ENCODE measurements around the gene TAF4B.

The TAF4B gene

DNA sequence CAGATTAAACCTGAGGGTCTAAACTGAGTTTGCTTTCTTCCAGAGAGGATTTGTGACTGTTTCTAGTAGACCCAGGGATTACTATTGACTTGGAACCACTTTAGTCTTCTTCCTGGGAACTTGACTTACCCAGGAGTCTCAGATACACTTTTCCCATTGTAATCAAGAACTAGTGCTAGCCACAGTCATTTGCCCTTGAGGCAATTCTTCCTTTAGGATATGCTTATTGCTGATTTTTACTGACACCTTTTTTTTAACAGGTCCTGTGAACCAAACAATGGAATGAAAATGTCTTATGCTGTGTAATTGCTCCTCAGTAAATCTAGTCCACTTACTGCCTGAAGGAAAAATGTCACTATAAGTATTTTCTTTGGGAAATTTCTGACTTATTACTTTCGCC, 78.3 kb downstream of the TAF4B start:
- in situ Hi-C loops (cut with MboI; ENCODE audit: low sequenced_read_pairs), result no loop called here

GRCh38 chr18:26307161-26307773, 81.0 kb downstream of the TAF4B start:
- in situ Hi-C loops (cut with MboI; ENCODE audit: low sequenced_read_pairs), result no loop called here

- in situ Hi-C loops (cut with MboI; ENCODE audit: low sequenced_read_pairs), result no loop called here
Observed at GRCh38 chr18:26309281-26309680, 83.0 kb downstream of the TAF4B start.

DNA sequence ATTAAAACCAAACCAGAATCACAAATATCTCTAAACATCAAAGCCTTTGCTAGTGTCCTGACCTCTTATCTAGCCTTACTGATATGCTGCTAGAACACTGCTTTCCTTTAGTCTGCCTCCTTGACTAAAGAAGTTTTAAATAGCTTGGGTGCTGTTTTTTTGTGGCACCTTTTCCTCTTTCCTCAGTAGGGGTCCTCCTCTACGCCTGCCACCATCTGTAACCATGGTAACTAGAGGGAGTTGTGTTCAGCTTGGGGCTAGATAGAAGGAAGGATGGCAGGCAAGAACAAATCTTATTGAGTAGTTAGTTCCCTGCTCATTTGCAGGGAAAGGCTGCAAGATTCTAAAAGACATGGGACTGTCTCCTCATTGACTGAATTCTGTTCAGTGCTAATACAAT, 86.0 kb downstream of the TAF4B start:
- in situ Hi-C loops (cut with MboI; ENCODE audit: low sequenced_read_pairs), result no loop called here

DNA sequence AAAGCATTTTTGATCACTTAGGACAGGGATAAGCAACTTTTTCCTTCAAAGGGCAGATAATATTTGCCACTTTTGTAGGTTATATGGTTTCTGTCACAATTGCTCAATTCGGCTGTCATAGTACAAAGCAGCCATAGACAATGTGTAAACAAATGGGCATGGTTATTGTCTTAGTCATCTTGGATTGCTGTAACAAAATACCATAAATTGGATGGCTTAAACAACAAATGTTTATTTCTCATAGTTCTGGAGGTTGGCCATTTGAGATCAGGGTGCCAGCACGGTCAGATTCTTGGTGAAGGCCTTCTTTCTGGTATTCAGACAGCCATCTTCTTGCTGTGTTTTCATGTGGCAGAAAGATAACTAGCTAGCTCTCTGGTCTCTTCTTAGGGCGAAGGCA, 91.2 kb downstream of the TAF4B start:
- in situ Hi-C loops (cut with MboI; ENCODE audit: low sequenced_read_pairs), result no loop called here

DNA sequence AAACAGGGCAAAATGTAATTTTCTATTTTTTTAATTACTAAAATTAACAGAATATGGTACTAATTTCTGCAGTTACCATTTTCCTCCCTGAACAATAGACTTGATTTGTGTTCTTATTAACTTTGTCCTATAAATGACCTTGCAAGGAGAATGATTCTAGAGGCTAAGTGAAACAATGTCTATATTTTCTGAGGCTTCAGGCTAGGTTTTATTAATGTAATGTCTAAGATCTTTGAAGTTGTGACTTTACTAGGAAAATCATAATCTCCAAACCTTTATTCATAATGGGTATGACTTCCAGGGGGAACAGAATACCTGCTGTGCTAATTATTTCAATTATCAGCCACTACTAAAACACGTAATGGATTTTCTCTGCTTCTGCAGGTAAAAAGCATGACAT, 94.4 kb downstream of the TAF4B start:
- in situ Hi-C loops (cut with MboI; ENCODE audit: low sequenced_read_pairs), result no loop called here

GRCh38 chr18:26322890-26323653, 96.8 kb downstream of the TAF4B start:
- in situ Hi-C loops (cut with MboI; ENCODE audit: low sequenced_read_pairs), result no loop called here

GRCh38 chr18:26325771-26326170, 99.5 kb downstream of the TAF4B start:
- in situ Hi-C loops (cut with MboI; ENCODE audit: low sequenced_read_pairs), result no loop called here

DNA sequence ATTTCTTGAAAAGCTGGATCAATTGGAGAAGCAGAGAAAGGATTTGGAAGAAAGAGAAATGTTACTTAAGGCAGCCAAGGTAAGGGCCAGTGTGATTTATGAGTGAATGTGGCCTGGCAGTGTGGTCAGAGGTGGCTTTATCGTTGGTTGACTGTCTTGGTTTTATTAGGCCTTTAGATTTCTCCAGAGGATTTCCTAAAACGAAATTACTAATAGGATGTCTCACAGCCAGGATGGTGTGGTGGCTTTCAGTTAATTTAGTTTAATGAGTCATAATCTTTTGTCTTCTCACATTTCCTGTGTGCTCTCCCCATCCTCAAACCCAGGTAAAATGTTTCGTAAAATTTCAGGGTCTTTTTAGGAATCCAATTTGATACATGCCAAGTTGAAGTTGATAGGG, 100.8 kb downstream of the TAF4B start:
- in situ Hi-C loops (cut with MboI; ENCODE audit: low sequenced_read_pairs), result no loop called here

DNA sequence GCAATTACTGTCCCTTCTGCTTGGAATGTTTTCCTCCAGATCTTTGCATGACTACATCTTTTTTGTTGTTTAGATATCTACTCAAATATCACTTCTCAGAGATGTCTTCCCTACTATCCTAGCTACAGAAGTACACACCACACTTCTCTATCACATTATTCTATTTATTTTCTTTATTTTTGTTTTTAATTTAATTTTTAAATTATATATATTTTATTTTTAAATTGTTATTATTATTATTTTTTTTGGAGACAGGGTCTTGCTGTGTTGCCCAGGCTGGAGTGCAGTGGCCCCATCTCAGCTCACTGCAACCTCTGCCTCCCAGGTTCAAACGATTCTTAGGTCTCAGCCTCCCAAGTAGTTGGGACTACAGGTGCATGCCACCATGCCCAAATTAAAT, 106.7 kb downstream of the TAF4B start:
- in situ Hi-C loops (cut with MboI; ENCODE audit: low sequenced_read_pairs), result no loop called here

GRCh38 chr18:26335156-26335555, 108.9 kb downstream of the TAF4B start:
- in situ Hi-C loops (cut with MboI; ENCODE audit: low sequenced_read_pairs), result no loop called here

DNA sequence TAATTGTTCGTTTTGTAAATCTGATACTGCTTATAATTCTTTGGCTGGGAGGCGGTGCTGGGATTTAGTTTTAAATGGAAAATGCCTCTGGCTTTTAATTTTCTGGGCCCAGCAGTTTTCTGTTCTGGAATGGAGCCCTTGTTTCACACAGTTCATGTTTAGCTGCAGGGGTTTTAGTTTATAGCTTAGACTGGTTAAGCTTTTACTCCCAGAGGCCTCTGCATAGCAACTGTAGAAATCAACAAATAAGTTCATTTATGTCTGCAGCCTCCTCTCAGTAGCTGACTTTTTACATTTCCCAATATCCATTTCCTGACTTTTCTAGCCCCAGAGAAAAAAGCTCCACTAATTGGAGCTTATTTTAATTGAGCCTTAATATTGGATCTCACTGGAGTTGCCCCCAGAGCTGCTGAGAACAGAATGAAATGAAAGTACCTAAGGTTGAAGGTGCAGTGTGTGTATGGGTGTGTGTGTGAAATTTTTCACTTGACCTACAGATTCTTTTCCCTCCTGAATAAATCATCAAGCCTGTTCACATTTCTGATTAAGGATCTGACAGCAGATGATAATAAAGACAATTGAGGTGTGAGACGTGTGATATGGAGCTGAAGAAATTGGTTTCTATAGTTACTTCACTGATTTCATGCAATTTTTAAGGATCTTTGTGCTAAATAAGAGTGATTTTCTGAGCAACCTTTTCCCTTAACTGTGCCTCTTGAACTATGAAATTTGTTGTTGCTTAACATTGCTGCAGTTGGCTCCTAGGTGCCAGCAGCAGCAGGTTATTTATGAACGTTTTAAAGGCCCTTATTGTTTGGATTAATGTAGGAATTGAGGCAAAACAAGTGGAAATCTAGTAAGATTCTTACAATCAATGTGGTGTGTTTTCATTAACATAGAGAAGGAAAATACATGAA, 109.6 kb downstream of the TAF4B start:
- in situ Hi-C loops (cut with MboI; ENCODE audit: low sequenced_read_pairs), result no loop called here

GRCh38 chr18:26336572-26336971, 110.3 kb downstream of the TAF4B start:
- in situ Hi-C loops (cut with MboI; ENCODE audit: low sequenced_read_pairs), result no loop called here

- in situ Hi-C loops (cut with MboI; ENCODE audit: low sequenced_read_pairs), result no loop called here
Observed at GRCh38 chr18:26342646-26343045, 116.4 kb downstream of the TAF4B start.

DNA sequence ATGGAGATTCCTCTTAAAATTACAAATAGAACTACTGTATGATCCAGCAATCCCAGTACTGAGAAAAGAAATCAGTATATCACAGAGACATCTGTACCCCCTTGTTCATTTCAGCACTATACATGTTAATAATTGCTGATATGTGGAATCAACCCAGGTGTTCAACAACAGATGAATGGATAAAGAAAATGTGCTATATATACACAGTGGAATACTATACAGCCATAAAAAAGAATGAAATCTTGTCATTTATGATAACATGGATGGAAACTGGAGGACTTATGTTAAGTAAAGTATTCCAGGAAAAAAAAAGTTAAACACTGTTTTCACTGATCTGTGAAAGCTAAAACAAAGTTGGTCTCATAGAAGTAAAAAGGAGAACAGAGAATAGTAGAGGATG, 124.7 kb downstream of the TAF4B start:
- in situ Hi-C loops (cut with MboI; ENCODE audit: low sequenced_read_pairs), result no loop called here

DNA sequence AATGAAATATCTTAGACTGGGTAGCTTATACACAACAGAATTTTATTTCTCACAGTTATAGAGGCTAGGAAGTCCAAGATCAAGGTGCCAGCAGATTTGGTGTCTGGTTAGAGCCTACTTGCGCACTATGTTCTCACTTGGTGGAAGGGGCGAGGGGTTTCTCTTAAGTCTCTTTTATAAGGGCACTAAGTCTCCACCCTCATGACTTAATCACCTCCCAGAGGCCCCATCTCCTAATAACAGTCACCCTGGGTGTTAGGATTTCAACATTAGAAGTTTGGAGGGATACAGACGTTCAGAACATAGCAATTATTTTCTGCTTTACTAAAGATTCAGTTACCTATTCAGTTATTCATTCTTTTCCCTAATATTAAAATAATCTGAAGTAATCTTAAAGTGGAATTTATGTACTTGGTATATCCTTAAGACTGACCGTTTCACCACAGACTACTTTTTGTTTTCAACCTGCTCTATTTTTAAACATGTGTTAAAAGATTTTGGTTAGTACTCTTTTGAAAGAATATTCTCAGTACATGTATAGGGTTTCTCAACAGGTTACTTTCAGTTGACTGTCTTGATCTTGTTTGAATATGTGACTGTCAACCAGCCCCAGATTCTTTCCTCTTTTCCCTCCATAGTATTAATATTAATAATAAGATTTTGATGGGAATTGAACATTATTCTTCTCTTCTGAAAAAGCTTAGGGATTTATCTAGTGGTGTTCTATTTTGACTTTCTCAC, 130.0 kb downstream of the TAF4B start:
- in situ Hi-C loops (cut with MboI; ENCODE audit: low sequenced_read_pairs), result no loop called here

DNA sequence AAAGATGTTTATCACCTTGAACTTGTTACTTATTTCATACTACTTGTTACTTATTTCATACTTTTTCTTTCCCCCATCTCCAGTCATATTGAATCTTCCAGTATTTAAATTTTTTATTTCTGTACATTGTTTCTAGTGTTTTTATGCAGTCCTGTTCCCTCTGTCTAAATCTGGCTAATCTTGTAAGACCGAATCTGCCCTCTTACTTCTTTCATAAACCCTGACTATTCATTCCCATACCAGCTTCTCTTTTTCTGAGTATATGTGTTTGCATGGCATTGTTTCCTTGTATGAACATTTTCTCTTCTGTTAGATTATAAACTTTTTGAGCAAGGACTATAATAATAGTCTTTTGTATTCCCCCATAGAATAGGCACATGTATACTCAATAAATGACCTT, 131.7 kb downstream of the TAF4B start:
- in situ Hi-C loops (cut with MboI; ENCODE audit: low sequenced_read_pairs), result no loop called here

DNA sequence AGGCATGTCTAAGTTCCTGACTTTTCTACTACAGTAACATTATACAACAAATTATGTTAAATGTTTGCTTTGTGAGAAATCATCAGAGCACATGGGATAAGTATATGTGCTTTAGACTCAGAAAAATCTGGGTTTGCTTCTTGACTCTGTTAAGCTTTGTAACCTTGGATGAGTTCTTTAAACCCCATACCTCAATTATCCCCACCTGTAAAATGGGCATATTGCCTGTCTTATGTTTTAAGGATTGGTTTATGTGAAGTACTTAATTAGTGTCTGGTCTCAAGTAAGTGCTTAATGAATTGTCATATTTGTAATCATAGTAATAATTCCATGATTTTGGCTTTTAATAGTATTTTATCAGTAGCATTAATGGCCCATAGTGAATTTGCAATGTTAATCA, 135.8 kb downstream of the TAF4B start:
- in situ Hi-C loops (cut with MboI; ENCODE audit: low sequenced_read_pairs), result no loop called here

DNA sequence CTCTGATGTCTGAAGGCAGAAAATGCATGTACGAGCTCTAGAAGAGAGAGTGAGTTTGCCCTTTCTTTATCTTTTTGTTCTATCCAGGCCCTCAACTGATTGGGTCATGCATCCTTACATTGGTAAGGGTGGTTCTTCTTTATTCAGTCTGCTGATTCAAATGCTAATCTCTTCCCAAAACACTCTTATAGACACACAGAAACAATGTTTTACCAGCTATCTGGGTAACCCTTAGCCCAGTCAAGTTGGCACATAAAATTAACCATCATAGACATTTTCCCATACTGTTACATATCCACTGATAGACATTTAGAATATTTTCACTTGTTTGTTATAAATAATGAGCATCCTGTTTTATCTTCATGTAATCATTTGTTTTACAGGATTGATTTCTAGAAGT, 141.2 kb downstream of the TAF4B start:
- in situ Hi-C loops (cut with MboI; ENCODE audit: low sequenced_read_pairs), result no loop called here

GRCh38 chr18:26370037-26370436, 143.8 kb downstream of the TAF4B start:
- in situ Hi-C loops (cut with MboI; ENCODE audit: low sequenced_read_pairs), result no loop called here

GRCh38 chr18:26376105-26376504, 149.9 kb downstream of the TAF4B start:
- in situ Hi-C loops (cut with MboI; ENCODE audit: low sequenced_read_pairs), result no loop called here

Measured in hTERT RPE-1 (cell line).